Measurements from ENCODE around the gene SLC9A5. TPM values are rescaled to one million over a fixed set of nuclear protein-coding genes. Genes with fewer than 3 reads are reported as not detected.

The SLC9A5 gene
- total and polyA plus RNA-seq, 4 donors = 0.05 to 0.25 (median 0.09) TPM; not detected in 1

DNA sequence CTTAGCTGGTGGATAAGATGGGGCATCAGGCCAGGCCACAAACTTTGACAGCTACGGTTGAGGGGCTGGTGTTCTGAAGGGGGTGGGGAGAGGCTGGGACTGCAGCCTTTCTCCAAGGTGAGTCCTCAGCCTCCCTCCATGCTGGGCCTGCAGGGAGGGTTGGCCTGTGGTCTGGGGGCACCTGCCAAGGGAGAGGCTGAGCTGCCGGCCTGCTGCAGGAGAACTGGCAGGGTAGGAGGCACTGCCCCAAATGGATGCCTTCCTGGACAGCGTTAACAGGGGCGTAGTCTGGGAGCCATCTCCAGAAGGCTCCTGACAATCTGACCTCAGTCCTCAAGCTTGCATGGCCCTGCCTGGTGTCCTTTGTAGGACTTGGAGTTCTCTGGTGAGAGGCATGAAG, 44.7 kb upstream of the SLC9A5 start:
- Histone ChIP-seq H3K9ac (ENCODE audit: low read depth in 1 of 2, low read length in 2 of 2) (no peak overlapping the region), H3K4me3 (ENCODE audit: low read depth in 1 of 3, low read length in 3 of 3) (no peak overlapping the region), H3K27ac (ENCODE audit: low read depth in 1 of 2, low read length in 2 of 2) (no peak overlapping the region), H3K36me3 (ENCODE audit: control insufficient read depth in 4 of 4, insufficient read depth in 3 of 4, low read depth in 1 of 4, low read length in 3 of 4) (peaks cover 2 to 27% (median 8%) of the 10 kb centered on the region in 4 donors), H3K9me3 (ENCODE audit: control insufficient read depth in 4 of 4, low read length in 3 of 4) (no peaks in the 10 kb centered on the region), H3K27me3 (ENCODE audit: control insufficient read depth in 4 of 4, insufficient read depth in 4 of 4, low read length in 3 of 4) (no peaks in the 10 kb centered on the region), H3K4me1 (ENCODE audit: control insufficient read depth in 4 of 4, insufficient read depth in 4 of 4, low read length in 3 of 4) (peaks cover 2 to 8% (median 4%) of the 10 kb centered on the region in 4 donors)
- DNase-seq (ENCODE audit: low spot score) = no peak
- 90% methylated on average over 4 of the region's 4 CpGs for WGBS
- TF ChIP-seq EGR1 (IDR thresholded peaks at IDR 0.05; ENCODE audit: low read depth in 2 of 2) = no peak
- TF ChIP-seq HNF4A (conservative IDR thresholded peaks at IDR 0.05) = no peak
- TF ChIP-seq SP1 (IDR thresholded peaks at IDR 0.05) = no peak
- TF ChIP-seq GABPA (IDR thresholded peaks at IDR 0.05 in 1 of 2, conservative IDR thresholded peaks at IDR 0.05 in 1 of 2) = no peak
- TF ChIP-seq, protein P1, sequence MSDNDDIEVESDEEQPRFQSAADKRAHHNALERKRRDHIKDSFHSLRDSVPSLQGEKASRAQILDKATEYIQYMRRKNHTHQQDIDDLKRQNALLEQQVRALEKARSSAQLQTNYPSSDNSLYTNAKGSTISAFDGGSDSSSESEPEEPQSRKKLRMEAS (IDR thresholded peaks at IDR 0.05) = no peak
- TF ChIP-seq, protein P2, sequence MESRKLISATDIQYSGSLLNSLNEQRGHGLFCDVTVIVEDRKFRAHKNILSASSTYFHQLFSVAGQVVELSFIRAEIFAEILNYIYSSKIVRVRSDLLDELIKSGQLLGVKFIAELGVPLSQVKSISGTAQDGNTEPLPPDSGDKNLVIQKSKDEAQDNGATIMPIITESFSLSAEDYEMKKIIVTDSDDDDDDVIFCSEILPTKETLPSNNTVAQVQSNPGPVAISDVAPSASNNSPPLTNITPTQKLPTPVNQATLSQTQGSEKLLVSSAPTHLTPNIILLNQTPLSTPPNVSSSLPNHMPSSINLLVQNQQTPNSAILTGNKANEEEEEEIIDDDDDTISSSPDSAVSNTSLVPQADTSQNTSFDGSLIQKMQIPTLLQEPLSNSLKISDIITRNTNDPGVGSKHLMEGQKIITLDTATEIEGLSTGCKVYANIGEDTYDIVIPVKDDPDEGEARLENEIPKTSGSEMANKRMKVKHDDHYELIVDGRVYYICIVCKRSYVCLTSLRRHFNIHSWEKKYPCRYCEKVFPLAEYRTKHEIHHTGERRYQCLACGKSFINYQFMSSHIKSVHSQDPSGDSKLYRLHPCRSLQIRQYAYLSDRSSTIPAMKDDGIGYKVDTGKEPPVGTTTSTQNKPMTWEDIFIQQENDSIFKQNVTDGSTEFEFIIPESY (IDR thresholded peaks at IDR 0.05) = no peak
- TF ChIP-seq NR2F2 (IDR thresholded peaks at IDR 0.05) = no peak
- TF ChIP-seq JUND (IDR thresholded peaks at IDR 0.05) = no peak
- TF ChIP-seq, protein P3, sequence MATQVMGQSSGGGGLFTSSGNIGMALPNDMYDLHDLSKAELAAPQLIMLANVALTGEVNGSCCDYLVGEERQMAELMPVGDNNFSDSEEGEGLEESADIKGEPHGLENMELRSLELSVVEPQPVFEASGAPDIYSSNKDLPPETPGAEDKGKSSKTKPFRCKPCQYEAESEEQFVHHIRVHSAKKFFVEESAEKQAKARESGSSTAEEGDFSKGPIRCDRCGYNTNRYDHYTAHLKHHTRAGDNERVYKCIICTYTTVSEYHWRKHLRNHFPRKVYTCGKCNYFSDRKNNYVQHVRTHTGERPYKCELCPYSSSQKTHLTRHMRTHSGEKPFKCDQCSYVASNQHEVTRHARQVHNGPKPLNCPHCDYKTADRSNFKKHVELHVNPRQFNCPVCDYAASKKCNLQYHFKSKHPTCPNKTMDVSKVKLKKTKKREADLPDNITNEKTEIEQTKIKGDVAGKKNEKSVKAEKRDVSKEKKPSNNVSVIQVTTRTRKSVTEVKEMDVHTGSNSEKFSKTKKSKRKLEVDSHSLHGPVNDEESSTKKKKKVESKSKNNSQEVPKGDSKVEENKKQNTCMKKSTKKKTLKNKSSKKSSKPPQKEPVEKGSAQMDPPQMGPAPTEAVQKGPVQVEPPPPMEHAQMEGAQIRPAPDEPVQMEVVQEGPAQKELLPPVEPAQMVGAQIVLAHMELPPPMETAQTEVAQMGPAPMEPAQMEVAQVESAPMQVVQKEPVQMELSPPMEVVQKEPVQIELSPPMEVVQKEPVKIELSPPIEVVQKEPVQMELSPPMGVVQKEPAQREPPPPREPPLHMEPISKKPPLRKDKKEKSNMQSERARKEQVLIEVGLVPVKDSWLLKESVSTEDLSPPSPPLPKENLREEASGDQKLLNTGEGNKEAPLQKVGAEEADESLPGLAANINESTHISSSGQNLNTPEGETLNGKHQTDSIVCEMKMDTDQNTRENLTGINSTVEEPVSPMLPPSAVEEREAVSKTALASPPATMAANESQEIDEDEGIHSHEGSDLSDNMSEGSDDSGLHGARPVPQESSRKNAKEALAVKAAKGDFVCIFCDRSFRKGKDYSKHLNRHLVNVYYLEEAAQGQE (IDR thresholded peaks at IDR 0.05) = no peak
- no peak for TF ChIP-seq TAF1 (conservative IDR thresholded peaks at IDR 0.05)
- TF ChIP-seq, protein P4, sequence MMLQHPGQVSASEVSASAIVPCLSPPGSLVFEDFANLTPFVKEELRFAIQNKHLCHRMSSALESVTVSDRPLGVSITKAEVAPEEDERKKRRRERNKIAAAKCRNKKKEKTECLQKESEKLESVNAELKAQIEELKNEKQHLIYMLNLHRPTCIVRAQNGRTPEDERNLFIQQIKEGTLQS (IDR thresholded peaks at IDR 0.05) = no peak
- TF ChIP-seq RXRA (IDR thresholded peaks at IDR 0.05) = no peak
- TF ChIP-seq, protein P5, sequence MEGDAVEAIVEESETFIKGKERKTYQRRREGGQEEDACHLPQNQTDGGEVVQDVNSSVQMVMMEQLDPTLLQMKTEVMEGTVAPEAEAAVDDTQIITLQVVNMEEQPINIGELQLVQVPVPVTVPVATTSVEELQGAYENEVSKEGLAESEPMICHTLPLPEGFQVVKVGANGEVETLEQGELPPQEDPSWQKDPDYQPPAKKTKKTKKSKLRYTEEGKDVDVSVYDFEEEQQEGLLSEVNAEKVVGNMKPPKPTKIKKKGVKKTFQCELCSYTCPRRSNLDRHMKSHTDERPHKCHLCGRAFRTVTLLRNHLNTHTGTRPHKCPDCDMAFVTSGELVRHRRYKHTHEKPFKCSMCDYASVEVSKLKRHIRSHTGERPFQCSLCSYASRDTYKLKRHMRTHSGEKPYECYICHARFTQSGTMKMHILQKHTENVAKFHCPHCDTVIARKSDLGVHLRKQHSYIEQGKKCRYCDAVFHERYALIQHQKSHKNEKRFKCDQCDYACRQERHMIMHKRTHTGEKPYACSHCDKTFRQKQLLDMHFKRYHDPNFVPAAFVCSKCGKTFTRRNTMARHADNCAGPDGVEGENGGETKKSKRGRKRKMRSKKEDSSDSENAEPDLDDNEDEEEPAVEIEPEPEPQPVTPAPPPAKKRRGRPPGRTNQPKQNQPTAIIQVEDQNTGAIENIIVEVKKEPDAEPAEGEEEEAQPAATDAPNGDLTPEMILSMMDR (IDR thresholded peaks at IDR 0.05; ENCODE audit: low read depth, low read length, missing input control) = no peak
- no peak for TF ChIP-seq FOXA1 (IDR thresholded peaks at IDR 0.05)
- no peak for TF ChIP-seq HNF4G (IDR thresholded peaks at IDR 0.05)
